ENCODE results near the gene SLC39A13. TPM values are rescaled to one million over a fixed set of nuclear protein-coding genes. Genes with fewer than 3 reads are reported as not detected.

SLC39A13 gene
- total and polyA plus RNA-seq, 2 of the 13 experiments (the other 11 are each of a cell fraction or from before 2014, with no cell fraction given) = 15.3 to 30.5 TPM

- TF ChIP-seq ZUFSP (CRISPR knock-in tag; IDR thresholded peaks at IDR 0.05; ENCODE audit: borderline replicate concordance) (no peak), U2AF2 (IDR thresholded peaks at IDR 0.05; ENCODE audit: low read depth, low read length) (no peak), NRL (CRISPR knock-in tag; IDR thresholded peaks at IDR 0.05; ENCODE audit: borderline replicate concordance) (0 out of 2 replicates have a peak, but pooled peaks have one; percentile 38), IRF1 (CRISPR knock-in tag; IDR thresholded peaks at IDR 0.05; ENCODE audit: low read depth) (0 out of 2 replicates have a peak, but pooled peaks have one; percentile 54), CSRNP1 (CRISPR knock-in tag; IDR thresholded peaks at IDR 0.05) (0 out of 2 replicates have a peak, but pooled peaks have one; percentile 50), GATAD1 (CRISPR knock-in tag; IDR thresholded peaks at IDR 0.05) (no peak), JUN (CRISPR knock-in tag; IDR thresholded peaks at IDR 0.05) (0 out of 2 replicates have a peak, but pooled peaks have one; percentile 15), ZSCAN5A (CRISPR knock-in tag; IDR thresholded peaks at IDR 0.05; ENCODE audit: borderline replicate concordance) (0 out of 2 replicates have a peak, but pooled peaks have one; percentile 56), KMT2A (CRISPR knock-in tag; IDR thresholded peaks at IDR 0.05) (0 out of 2 replicates have a peak, but pooled peaks have one; percentile 17), GMEB1 (CRISPR knock-in tag; IDR thresholded peaks at IDR 0.05; ENCODE audit: borderline replicate concordance) (no peak), CEBPG (CRISPR knock-in tag; IDR thresholded peaks at IDR 0.05) (no peak), ZNF790 (CRISPR knock-in tag; IDR thresholded peaks at IDR 0.05; ENCODE audit: borderline replicate concordance) (peak; percentile 74; the same call in 1 of the 2 replicates), EP300 (IDR thresholded peaks at IDR 0.05; ENCODE audit: low read depth in 2 of 2, low read length in 2 of 2) (0 out of 4 replicates have a peak, but pooled peaks of 1 of the 2 experiments have one; percentile 48), EP300 (CRISPR knock-in tag; IDR thresholded peaks at IDR 0.05; ENCODE audit: borderline replicate concordance) (no peak), KMT2B (CRISPR knock-in tag; IDR thresholded peaks at IDR 0.05) (0 out of 2 replicates have a peak, but pooled peaks have one; percentile 43), ZNF816 (CRISPR knock-in tag; IDR thresholded peaks at IDR 0.05; ENCODE audit: borderline replicate concordance) (no peak), FOSL2 (CRISPR knock-in tag; IDR thresholded peaks at IDR 0.05) (0 out of 2 replicates have a peak, but pooled peaks have one; percentile 24), GABPB1 (CRISPR knock-in tag; IDR thresholded peaks at IDR 0.05) (peak; percentile 52), THAP8 (CRISPR knock-in tag; IDR thresholded peaks at IDR 0.05; ENCODE audit: borderline replicate concordance) (no peak)
Measured at GRCh38 chr11:47437746-47438418, 29.5 kb downstream of the SLC39A13 start (continued).
